Sigmoid colon (tissue), 4 donors: Measurements from ENCODE around the gene DIS3L2.

Experiments used
- CTCF ChIP-seq, 4 experiments: fragments of 450-650 bp in 3 of 4; fragments of 200-600 bp in 1 of 4; IDR thresholded peaks; one replicate each; pipeline ENCODE4 v1.5.1; 2016 to 2019; ENCODE audit warnings: antibody characterized with exemption in 4 of 4, mild to moderate bottlenecking in 3 of 4, moderate library complexity in 2 of 4
- EP300 ChIP-seq, 4 donors: sonication (generic); formaldehyde crosslinking; IDR thresholded peaks; one replicate each; pipeline ENCODE4 v1.6.1; 2017; ENCODE audit warnings: antibody characterized with exemption in 4 of 4
- POLR2A ChIP-seq, 2 donors: fragments of 450-650 bp; IDR thresholded peaks; one replicate each; pipeline ENCODE4 v1.6.1; 2016; ENCODE audit warnings: antibody characterized with exemption in 2 of 2, mild to moderate bottlenecking in 2 of 2, moderate library complexity in 2 of 2
- POLR2AphosphoS5 ChIP-seq, 4 donors: sonication (generic); formaldehyde crosslinking; IDR thresholded peaks; one replicate each; pipeline ENCODE4 v1.6.1; 2017; ENCODE audit warnings: antibody characterized with exemption in 4 of 4

- no peak for TF ChIP-seq CTCF (IDR thresholded peaks at IDR 0.05)
- no peak for TF ChIP-seq POLR2AphosphoS5 (IDR thresholded peaks at IDR 0.05)
- no peak for TF ChIP-seq POLR2A (IDR thresholded peaks at IDR 0.05)
- no peak for TF ChIP-seq EP300 (IDR thresholded peaks at IDR 0.05)
These were observed 266.8 kb downstream of the DIS3L2 start for GRCh38 chr2:232228332-232228731.
